Epithelial cell of alveolus of lung (primary cell): ENCODE results near the gene FOXD4L6. TPM values are rescaled to one million over a fixed set of nuclear protein-coding genes. Genes with fewer than 3 reads are reported as not detected.

Experiments used
- total RNA-seq: library from RNA; depleted of rRNA; stranded (reverse); fragments of >200 nt; gene quantifications from 2 replicates; pipeline ENCODE4 v1.2.1, GENCODE V29; 2015

FOXD4L6 gene
- 1.4 TPM in 1 of 2 replicates, not detected in the other for total RNA-seq

DNA sequence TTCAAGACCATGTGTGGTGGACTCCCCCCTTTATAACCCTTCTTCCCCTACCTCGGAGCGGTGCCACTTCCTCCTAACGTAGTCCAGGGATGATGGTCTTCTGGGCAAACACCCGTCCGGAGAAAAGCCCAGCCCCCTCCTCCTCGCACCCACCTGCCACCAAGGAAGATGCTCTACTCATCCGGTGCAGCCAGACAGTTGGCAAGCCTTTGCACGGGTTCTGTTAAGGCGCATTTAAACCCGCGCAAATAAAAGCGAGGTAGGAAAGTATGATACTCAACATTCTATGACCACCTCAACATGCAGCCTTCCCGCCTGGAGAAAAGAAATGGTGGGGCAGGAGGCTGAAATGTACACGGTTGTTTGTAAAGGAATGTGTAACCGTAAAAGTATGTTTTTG is at the start of gene FOXD4L6:
TSS of gene FOXD4L6 (minus strand) at position 101 of the 400 bp plus-strand sequence. CDS start 298 bp downstream, outside the sequence.

Other genes starting within 250 kb of the FOXD4L6 start
- 0.96 and 2.3 TPM in 2 replicates for gene ZNG1F, start 60.6 kb upstream of the FOXD4L6 start, total RNA-seq